Upper lobe of left lung (tissue), 6 donors: ENCODE results near the gene PTH2. TPM values are rescaled to one million over a fixed set of nuclear protein-coding genes. Genes with fewer than 3 reads are reported as not detected.

Experiments used
- ATAC-seq, 2 donors: fragments of 200-7000 bp; cut with Tn5 transposase; one replicate each; pipeline ENCODE4 v1.9.1; 2022; ENCODE audit warnings: mild to moderate bottlenecking in 2 of 2, moderate library complexity in 2 of 2; ENCODE audit not compliant: low FRiP score in 2 of 2
- DNase-seq, 2 donors: peaks; one replicate each; pipeline ENCODE4 v3.0.0-alpha.2; 2019 to 2020
- H3K27ac ChIP-seq, 4 donors: fragments of 200-600 bp; sonication (generic); one replicate each; pipeline ENCODE4 v1.5.1; 2016 to 2019
- H3K27me3 ChIP-seq, 4 donors: fragments of 200-600 bp; sonication (generic); one replicate each; pipeline ENCODE4 v1.5.1; 2017 to 2019
- H3K36me3 ChIP-seq, 4 donors: fragments of 200-600 bp; sonication (generic); one replicate each; pipeline ENCODE4 v1.5.1; 2016 to 2019
- H3K4me1 ChIP-seq, 4 donors: fragments of 200-600 bp; sonication (generic); one replicate each; pipeline ENCODE4 v1.5.1; 2018 to 2019
- H3K4me3 ChIP-seq, 4 donors: fragments of 200-600 bp; sonication (generic); one replicate each; pipeline ENCODE4 v1.5.1; 2017 to 2019; ENCODE audit warnings: mild to moderate bottlenecking in 2 of 4, moderate library complexity in 1 of 4
- H3K9me3 ChIP-seq, 4 donors: fragments of 200-600 bp; sonication (generic); one replicate each; pipeline ENCODE4 v1.5.1; 2018 to 2019
- EP300 ChIP-seq, 4 donors: sonication (generic); formaldehyde crosslinking; IDR thresholded peaks; one replicate each; pipeline ENCODE4 v1.5.1; 2017; ENCODE audit warnings: antibody characterized with exemption in 4 of 4, control low read depth in 2 of 4
- POLR2A ChIP-seq, 4 donors: fragments of 450-650 bp; IDR thresholded peaks; one replicate each; pipeline ENCODE4 v1.5.1; 2016 to 2017; ENCODE audit warnings: antibody characterized with exemption in 4 of 4, mild to moderate bottlenecking in 2 of 4
- POLR2AphosphoS5 ChIP-seq, 2 donors: sonication (generic); formaldehyde crosslinking; IDR thresholded peaks; one replicate each; pipeline ENCODE4 v1.5.1; 2017; ENCODE audit warnings: antibody characterized with exemption in 2 of 2
- WGBS, 2 donors: methylation state at CpG; one replicate each; pipeline ENCODE4 v1.1.5; 2017 to 2018; 5-methylcytosine and 5-hydroxymethylcytosine counted together
- total RNA-seq, 6 donors: library from RNA; depleted of rRNA in 4 of 6; stranded (reverse); fragments of >200 nt in 4 of 6; gene quantifications; one replicate each; pipeline versions ENCODE4 v1.1.0 to v1.2.1, GENCODE V29; 2016 to 2021
- TF ChIP-seq, protein P1 (sequence below), 6 experiments: fragments of 450-650 bp in 4 of 6; fragments of 200-600 bp in 2 of 6; sonication (generic) in 2 of 6; IDR thresholded peaks; one replicate each; pipeline ENCODE4 v1.5.1; 2016 to 2019; ENCODE audit warnings: antibody characterized with exemption in 6 of 6
- donor health status: DM: no; HTN: no; CAD: no; lungs with moderate emphysema.
- donor health status: DM: no; HTN: yes; CAD: no; lungs with severe emphysema.

PTH2 gene
- total RNA-seq, 6 donors from 2014 or later, result not detected

DNA sequence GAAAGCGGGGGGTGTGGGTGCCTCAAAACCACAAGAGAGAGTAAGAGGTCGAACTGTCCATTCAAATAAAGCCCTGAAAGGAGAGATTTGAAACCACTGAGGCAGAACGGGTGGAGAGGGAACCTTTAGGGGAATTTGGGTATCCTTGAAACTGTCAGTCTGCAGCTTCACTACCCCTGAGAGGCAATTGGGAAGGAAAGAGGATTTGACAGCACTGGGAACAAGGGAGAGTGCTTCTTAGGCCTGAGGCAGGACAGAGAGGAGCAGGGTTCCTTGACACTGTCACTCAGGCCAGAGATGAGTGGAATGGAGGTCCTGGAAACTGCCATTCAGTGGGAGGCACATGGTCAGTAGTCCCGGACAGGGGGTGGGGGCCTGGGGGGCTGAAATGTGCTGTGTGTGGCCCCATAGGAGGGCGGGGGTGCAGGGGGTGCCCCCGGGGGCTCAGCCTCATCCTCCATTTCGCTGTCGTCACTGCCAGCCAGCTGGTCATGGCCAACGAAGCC, 7.0 kb upstream of the PTH2 start:
- DNase-seq, result no peak
- no peak for TF ChIP-seq POLR2AphosphoS5 (IDR thresholded peaks at IDR 0.05)
- no peak for TF ChIP-seq EP300 (IDR thresholded peaks at IDR 0.05)
- TF ChIP-seq POLR2A (IDR thresholded peaks at IDR 0.05), result no peak
- TF ChIP-seq, protein P1, sequence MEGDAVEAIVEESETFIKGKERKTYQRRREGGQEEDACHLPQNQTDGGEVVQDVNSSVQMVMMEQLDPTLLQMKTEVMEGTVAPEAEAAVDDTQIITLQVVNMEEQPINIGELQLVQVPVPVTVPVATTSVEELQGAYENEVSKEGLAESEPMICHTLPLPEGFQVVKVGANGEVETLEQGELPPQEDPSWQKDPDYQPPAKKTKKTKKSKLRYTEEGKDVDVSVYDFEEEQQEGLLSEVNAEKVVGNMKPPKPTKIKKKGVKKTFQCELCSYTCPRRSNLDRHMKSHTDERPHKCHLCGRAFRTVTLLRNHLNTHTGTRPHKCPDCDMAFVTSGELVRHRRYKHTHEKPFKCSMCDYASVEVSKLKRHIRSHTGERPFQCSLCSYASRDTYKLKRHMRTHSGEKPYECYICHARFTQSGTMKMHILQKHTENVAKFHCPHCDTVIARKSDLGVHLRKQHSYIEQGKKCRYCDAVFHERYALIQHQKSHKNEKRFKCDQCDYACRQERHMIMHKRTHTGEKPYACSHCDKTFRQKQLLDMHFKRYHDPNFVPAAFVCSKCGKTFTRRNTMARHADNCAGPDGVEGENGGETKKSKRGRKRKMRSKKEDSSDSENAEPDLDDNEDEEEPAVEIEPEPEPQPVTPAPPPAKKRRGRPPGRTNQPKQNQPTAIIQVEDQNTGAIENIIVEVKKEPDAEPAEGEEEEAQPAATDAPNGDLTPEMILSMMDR (IDR thresholded peaks at IDR 0.05), result no peak
- 67 to 68% methylated on average over 4 to 9 of the region's 9 CpGs for WGBS, 2 donors

DNA sequence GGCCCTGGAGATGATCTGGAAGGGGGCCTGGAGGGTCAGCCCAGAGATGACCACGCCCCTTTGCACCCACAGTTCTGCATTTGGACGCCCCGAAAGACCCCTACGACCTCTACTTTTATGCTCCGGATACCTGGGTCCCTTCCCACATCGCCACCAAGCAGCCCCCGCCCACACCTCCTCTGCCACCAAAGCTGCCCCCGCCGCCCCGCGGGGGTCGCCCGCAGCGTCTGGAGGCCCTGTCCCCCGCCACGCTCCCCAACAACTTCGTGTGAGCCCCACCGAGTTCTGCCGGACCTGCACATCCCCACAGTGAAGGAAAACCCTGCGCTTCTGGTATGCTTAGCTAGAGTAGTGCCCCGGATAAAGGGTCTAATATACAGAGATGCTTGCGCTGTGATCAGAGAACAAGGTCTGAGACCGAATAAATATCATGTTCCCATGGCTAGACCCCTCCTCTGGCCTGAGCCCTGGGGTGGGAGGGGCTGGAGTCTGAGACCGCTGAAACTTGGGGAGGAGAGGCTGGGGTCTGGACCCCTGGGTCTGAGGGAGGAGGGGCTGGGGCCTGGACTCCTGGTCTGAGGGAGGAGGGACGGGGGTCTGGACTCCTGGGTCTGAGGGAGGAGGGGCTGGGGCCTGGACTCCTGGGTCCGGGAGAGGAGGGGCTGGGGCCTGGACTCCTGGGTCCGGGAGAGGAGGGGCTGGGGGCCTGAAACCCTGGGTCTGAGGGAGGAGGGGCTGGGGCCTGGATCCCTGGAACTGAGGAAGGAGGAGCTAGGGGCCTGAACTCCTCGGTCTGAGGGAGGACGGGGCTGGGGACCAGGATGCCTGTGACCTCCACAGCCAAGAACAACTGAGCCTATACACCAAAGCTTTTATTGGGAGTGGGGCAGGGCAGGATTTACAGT, 5.6 kb upstream of the PTH2 start:
- DNase-seq (no peak), ATAC-seq (no peak)
- H3K27ac ChIP-seq, result no peak overlapping the region
- no peaks in the 10 kb centered on the region for H3K36me3 ChIP-seq
- 12 to 19% methylated on average over 24 to 28 of the region's 29 CpGs for WGBS, 2 donors
- H3K9me3 ChIP-seq, result no peaks in the 10 kb centered on the region
- peak overlapping the region in 2 of 4 donors; percentile 1 to 10 for H3K4me3 ChIP-seq
- H3K27me3 ChIP-seq, result peaks cover 0 to 82% (median 49%) of the 10 kb centered on the region in 4 donors
- peaks cover 6 to 29% (median 16%) of the 10 kb centered on the region in 4 donors for H3K4me1 ChIP-seq
- TF ChIP-seq POLR2AphosphoS5 (IDR thresholded peaks at IDR 0.05) (no peak), EP300 (IDR thresholded peaks at IDR 0.05) (no peak), POLR2A (IDR thresholded peaks at IDR 0.05) (no peak)
- TF ChIP-seq, protein P1 (IDR thresholded peaks at IDR 0.05), result no peak

More for the DNA sequence above, 7.0 kb upstream of the PTH2 start:
- Histone ChIP-seq H3K36me3 (no peaks in the 10 kb centered on the region), H3K4me3 (no peak overlapping the region), H3K9me3 (no peaks in the 10 kb centered on the region), H3K27me3 (peaks cover 0 to 84% (median 51%) of the 10 kb centered on the region in 4 donors), H3K27ac (no peak overlapping the region), H3K4me1 (peaks cover 6 to 25% (median 16%) of the 10 kb centered on the region in 4 donors)
- ATAC-seq, result no peak

DNA sequence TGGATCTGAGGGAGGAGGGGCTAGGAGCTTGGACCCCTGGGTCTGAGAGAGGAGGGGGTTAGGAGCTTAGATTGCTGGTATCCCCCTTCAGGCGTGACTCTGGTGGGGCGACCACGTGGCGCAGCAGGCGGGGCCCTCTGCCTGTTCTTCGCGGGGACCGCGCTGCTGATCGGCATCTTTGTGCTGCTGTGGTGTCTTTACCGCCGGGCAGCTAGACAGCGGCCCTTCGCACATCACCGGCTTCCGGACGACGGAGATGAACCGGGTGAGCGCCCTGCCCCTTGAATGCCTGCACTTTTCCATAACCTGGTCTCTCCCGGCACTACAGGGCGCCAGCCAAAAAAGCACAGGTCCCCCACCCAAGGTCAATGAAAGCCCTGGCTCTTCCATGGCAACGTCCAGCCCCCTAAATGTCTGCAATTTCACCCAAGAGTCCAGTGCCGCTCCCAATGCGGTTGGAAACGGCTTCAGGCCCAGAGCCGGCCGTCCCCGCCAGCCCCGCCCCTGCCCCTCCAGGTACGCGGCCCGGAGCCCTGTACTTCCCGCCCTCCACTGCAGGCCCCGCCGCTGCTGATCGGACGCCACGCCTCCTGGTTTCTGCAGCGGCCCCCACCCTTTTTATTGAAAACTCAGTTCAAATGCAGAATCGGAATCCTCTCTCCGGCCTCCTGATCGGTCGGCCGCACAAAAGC, 4.8 kb upstream of the PTH2 start:
- Histone ChIP-seq H3K36me3 (no peaks in the 10 kb centered on the region), H3K27ac (no peak overlapping the region), H3K9me3 (no peaks in the 10 kb centered on the region), H3K4me3 (peak overlapping the region in 2 of 4 donors; percentile 1 to 10), H3K27me3 (peaks cover 0 to 82% (median 51%) of the 10 kb centered on the region in 4 donors), H3K4me1 (peaks cover 13 to 33% (median 20%) of the 10 kb centered on the region in 4 donors)
- DNase-seq, result peak in 1 of 2 donors; percentile 87
- TF ChIP-seq POLR2AphosphoS5 (IDR thresholded peaks at IDR 0.05) (no peak), EP300 (IDR thresholded peaks at IDR 0.05) (no peak), POLR2A (IDR thresholded peaks at IDR 0.05) (no peak)
- TF ChIP-seq, protein P1 (IDR thresholded peaks at IDR 0.05), result no peak
- no peak for ATAC-seq
- WGBS, 2 donors, result 4 to 5% methylated on average over 26 to 40 of the region's 45 CpGs

DNA sequence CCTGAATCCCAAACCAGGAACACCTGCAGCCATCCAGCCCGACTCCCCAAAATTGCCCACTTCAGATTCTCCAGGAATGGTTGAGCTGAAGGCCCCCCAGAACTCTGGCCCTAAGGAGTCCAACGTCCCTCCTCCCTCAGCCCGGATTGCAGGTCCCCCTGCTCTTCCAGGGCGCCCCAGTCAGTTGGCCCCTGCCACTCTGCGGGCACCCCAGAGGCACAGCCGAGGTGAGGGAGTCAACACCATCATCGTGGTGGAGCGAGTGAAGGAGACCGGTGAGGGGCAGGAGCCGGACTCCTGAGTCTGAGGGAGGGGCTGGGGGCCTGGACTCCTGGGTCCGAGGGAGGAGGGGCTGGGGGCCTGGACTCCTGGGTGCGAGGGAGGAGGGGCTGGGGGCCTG, 4.1 kb upstream of the PTH2 start:
- whole genome bisulfite sequencing, 2 donors, result 69 to 80% methylated on average over 1 of the region's 12 CpGs
- H3K36me3 ChIP-seq, result no peaks in the 10 kb centered on the region
- no peak for ATAC-seq
- peaks cover 20 to 38% (median 24%) of the 10 kb centered on the region in 4 donors for H3K4me1 ChIP-seq
- no peaks in the 10 kb centered on the region for H3K9me3 ChIP-seq
- DNase-seq, result no peak
- H3K27me3 ChIP-seq, result peaks cover 0 to 82% (median 51%) of the 10 kb centered on the region in 4 donors
- no peak overlapping the region for H3K27ac ChIP-seq
- TF ChIP-seq EP300 (IDR thresholded peaks at IDR 0.05) (no peak), POLR2A (IDR thresholded peaks at IDR 0.05) (no peak), POLR2AphosphoS5 (IDR thresholded peaks at IDR 0.05) (no peak)
- TF ChIP-seq, protein P1 (IDR thresholded peaks at IDR 0.05), result no peak
- no peak overlapping the region for H3K4me3 ChIP-seq
